ENCODE data around the gene SUMO1.
A peak's percentile ranks its signal among the peaks of the same experiment; 100 is the strongest.

- TF ChIP-seq POLR2A (IDR thresholded peaks at IDR 0.05) (no peak), CTCF (IDR thresholded peaks at IDR 0.05) (no peak), EP300 (IDR thresholded peaks at IDR 0.05) (peak in 1 of 4 donors; percentile 9)
Measured at GRCh38 chr2:202161151-202161835, 77.1 kb downstream of the SUMO1 start.
